GM21423 (cell line): ENCODE results near the gene FHAD1.
"Not testable (repeated sequence)": the region's sequence is repeated elsewhere in the genome, so short reads cannot be mapped to it uniquely, and the experiment has no call there.

Experiments
- ATAC-seq: cut with Tn5 transposase; IDR thresholded peaks from one replicate; pipeline ENCODE4 v1.9.1; 2021; ENCODE audit warnings: mild to moderate bottlenecking, moderate library complexity; ENCODE audit not compliant: unreplicated experiment

Gene FHAD1

GRCh38 chr1:15430787-15431570 is 184.0 kb downstream of the FHAD1 start:
- peak; percentile 66 for ATAC-seq

- ATAC-seq: no peak
Measured at GRCh38 chr1:15431571-15431948, 184.5 kb downstream of the FHAD1 start.

- no peak for ATAC-seq
Measured at GRCh38 chr1:15432324-15432723, 185.3 kb downstream of the FHAD1 start.

GRCh38 chr1:15433471-15433870 is 186.4 kb downstream of the FHAD1 start:
- ATAC-seq: no peak

- ATAC-seq: not testable (repeated sequence)
Measured at GRCh38 chr1:15434739-15435138, 187.7 kb downstream of the FHAD1 start.

- no peak for ATAC-seq
Measured at GRCh38 chr1:15435239-15436077, 188.4 kb downstream of the FHAD1 start.

- ATAC-seq: no peak
Measured at GRCh38 chr1:15436881-15437442, 189.9 kb downstream of the FHAD1 start.

- no peak for ATAC-seq
Measured at GRCh38 chr1:15439325-15439724, 192.3 kb downstream of the FHAD1 start.

- no peak for ATAC-seq
Measured at GRCh38 chr1:15440357-15440756, 193.3 kb downstream of the FHAD1 start.

- ATAC-seq: no peak
Measured at GRCh38 chr1:15441247-15441646, 194.2 kb downstream of the FHAD1 start.

- no peak for ATAC-seq
Measured at GRCh38 chr1:15442119-15442518, 195.1 kb downstream of the FHAD1 start.

GRCh38 chr1:15442759-15443158 is 195.7 kb downstream of the FHAD1 start:
- no peak for ATAC-seq

GRCh38 chr1:15443281-15443680 is 196.3 kb downstream of the FHAD1 start:
- ATAC-seq: no peak

GRCh38 chr1:15444468-15445389 is 197.7 kb downstream of the FHAD1 start:
- no peak for ATAC-seq

- no peak for ATAC-seq
Measured at GRCh38 chr1:15445390-15446122, 198.5 kb downstream of the FHAD1 start.

- no peak for ATAC-seq
Measured at GRCh38 chr1:15446212-15446611, 199.2 kb downstream of the FHAD1 start.
